GM19193 (cell line): ENCODE data around the gene GRHPR.

Experiments used
- POLR2A ChIP-seq: IDR thresholded peaks from 4 replicates; pipeline ENCODE4 v1.6.1; 2011; ENCODE audit not compliant: insufficient read depth, insufficient read length; ENCODE audit errors: extremely low read depth

Gene GRHPR

GRCh38 chr9:37454238-37454637 lies 31.7 kb downstream of the GRHPR start:
- no peak for TF ChIP-seq POLR2A

GRCh38 chr9:37455884-37456647 lies 33.6 kb downstream of the GRHPR start:
- no peak for TF ChIP-seq POLR2A

GRCh38 chr9:37456817-37457216 lies 34.3 kb downstream of the GRHPR start:
- no peak for TF ChIP-seq POLR2A

GRCh38 chr9:37464006-37464405 lies 41.5 kb downstream of the GRHPR start:
- TF ChIP-seq POLR2A: no peak

GRCh38 chr9:37464426-37465248 lies 42.1 kb downstream of the GRHPR start:
- peak; percentile 73 for TF ChIP-seq POLR2A

GRCh38 chr9:37465249-37466036 lies 42.9 kb downstream of the GRHPR start, which contains the start of gene ZBTB5:
Gene ZBTB5, minus strand, starts transcription at chr9:37465450. Its CDS starts 22,899 bp downstream, at chr9:37442551.
- no peak for TF ChIP-seq POLR2A

- TF ChIP-seq POLR2A: no peak
These were observed 43.7 kb downstream of the GRHPR start for GRCh38 chr9:37466037-37466709.

- no peak for TF ChIP-seq POLR2A
These were observed 46.1 kb downstream of the GRHPR start for GRCh38 chr9:37468620-37469019.

GRCh38 chr9:37471942-37472684 lies 49.6 kb downstream of the GRHPR start:
- TF ChIP-seq POLR2A: no peak

GRCh38 chr9:37474438-37474837 lies 51.9 kb downstream of the GRHPR start:
- TF ChIP-seq POLR2A: no peak

GRCh38 chr9:37476930-37477329 lies 54.4 kb downstream of the GRHPR start:
- no peak for TF ChIP-seq POLR2A

GRCh38 chr9:37480759-37481158 lies 58.3 kb downstream of the GRHPR start:
- TF ChIP-seq POLR2A: no peak

- peak; percentile 95 for TF ChIP-seq POLR2A
These were observed 63.1 kb downstream of the GRHPR start, which contains the start of gene POLR1E for GRCh38 chr9:37485389-37486255. Gene POLR1E, plus strand, starts transcription at chr9:37485948. Its CDS starts 100 bp downstream, at chr9:37486048.
